Measurements from ENCODE around the gene MRPL20.

GRCh38 chr1:1427106-1427819 lies 20.2 kb upstream of the MRPL20 start:
- TF ChIP-seq ZNF274 (IDR thresholded peaks at IDR 0.05; ENCODE audit: low read depth, low read length) (no peak), YY1 (IDR thresholded peaks at IDR 0.05; ENCODE audit: insufficient read depth, insufficient read length) (no peak)
